Pons (tissue), 1 donor: ENCODE data around the gene SPACA1.

Experiments used
- DNase-seq: peaks from one replicate; pipeline ENCODE4 v3.0.0-alpha.2; 2016; ENCODE audit warnings: low spot score

Gene SPACA1

DNA sequence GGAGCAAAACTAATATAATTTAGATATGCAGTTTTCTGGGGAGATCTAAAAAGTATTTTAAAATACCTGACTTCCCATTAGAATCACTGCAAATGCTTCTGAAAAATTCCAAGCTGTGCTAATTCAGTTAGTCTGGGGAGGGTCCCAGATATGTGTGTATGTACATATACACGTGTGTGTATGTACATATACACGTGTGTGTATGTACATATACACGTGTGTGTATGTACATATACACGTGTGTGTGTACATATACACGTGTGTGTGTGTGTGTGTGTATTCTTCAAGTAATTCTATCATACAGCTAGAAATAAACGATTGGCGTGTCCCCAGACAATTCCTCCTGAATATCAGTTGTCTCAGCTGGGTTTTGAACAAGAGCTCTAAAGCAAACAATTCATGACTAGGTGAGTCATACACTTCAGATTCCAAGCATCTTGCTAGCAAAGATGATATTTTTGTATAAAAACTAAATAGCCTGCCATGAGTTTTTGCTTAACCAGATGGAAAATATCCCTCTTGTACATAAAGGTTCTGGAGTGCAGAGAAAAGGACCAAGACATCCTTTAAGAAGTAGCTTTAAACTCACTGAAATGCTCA is 58.2 kb downstream of the SPACA1 start:
- no peak for DNase-seq

DNA sequence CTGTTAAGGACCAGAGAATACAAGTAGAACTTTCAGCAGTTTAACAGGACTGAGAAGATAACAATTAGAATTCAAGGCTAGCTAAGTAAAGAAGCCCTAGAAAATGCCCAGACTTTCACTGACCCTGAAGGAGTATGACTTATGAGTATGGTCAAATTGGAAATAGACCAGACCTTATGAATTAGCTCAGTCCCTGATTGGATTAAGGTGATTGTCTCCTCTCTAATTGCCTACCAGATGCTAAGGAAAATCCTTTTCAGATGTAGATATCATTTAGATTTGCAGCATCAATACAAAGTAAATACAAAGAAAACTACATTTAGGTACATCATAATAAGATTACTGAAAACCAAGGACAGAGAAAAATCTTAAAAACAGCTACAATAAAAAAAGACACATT is 59.6 kb downstream of the SPACA1 start:
- DNase-seq: no peak

DNA sequence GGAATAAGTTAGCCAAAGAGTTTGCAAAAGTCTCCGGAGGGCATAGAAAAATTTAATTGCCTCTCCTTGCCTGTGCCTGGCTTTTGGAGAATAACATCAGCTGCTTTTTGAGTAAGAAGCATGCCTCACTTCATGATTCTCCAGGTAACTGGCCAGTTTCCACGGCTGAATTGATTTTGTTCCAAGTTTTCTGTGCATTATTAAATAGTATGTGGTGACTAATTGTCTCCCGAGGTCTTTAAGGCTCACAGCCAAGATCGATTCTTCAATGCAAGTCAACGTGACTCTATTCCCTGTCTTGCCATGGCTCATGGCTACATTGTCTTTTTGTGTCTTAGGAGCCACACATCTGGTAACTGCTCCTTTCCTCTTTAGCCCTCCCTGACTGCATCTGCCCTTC is 64.3 kb downstream of the SPACA1 start:
- DNase-seq: no peak

DNA sequence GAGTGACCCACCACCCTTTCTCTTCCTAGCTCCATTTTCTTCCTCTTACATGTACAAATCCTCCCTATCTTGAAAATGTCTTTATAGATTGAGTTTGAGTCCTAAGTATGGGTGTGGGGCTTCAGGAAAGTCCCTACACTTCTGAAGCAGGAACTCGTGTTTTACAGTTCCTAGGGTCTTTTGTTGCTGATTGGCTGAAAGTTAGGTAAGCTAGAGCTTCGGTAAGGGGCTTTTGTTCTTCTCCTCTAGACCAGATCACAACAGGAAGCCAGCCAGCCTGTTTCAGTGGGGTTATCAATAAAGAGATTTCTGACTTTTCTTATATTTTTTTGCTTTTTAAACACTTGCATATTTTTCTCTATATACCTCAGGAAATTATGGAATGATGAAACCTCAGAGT is 67.2 kb downstream of the SPACA1 start:
- DNase-seq: no peak

DNA sequence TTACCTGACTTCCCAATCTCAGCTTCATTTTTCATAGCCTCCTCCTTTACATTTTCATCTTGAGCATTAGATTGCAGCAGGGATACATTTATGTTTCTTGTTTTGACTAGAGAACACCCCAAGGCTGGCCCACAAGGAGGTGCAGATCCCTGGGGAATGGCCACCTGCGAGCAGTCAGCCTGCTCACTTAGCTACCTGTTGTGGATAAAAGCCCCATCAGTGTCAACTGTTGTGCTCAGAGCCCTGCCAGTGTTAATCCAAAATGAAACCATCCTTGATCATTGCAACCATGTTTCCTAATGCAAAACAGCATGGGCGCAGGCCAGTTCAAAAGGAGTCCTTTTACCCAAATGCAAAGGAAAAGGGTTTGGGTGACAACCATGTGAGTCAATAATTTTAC is 67.7 kb downstream of the SPACA1 start:
- DNase-seq: no peak

DNA sequence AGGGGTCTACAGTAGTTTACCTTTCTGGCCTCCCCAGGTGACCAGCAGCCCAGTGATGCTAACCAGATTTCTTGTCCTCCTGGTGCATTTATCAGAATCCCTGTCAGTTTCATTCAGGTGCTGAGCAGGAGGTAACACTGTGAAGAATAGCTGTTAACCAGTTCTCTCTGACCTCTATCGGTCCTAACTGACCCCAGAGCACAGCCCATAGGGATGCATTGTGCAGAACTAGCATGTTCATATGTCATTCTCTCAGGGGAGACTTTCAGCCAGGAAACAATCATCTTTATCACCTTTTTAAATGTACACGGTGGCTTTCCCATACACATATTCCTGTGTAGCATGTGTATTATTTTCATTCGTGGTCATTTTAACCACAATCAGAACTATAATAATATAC is 68.6 kb downstream of the SPACA1 start:
- DNase-seq: no peak
